ENCODE results near the gene ZBTB7A. TPM values are rescaled to one million over a fixed set of nuclear protein-coding genes. Genes with fewer than 3 reads are reported as not detected.

The ZBTB7A gene
- total RNA-seq, 1 experiment from 2014 or later, result 27.9 TPM

DNA sequence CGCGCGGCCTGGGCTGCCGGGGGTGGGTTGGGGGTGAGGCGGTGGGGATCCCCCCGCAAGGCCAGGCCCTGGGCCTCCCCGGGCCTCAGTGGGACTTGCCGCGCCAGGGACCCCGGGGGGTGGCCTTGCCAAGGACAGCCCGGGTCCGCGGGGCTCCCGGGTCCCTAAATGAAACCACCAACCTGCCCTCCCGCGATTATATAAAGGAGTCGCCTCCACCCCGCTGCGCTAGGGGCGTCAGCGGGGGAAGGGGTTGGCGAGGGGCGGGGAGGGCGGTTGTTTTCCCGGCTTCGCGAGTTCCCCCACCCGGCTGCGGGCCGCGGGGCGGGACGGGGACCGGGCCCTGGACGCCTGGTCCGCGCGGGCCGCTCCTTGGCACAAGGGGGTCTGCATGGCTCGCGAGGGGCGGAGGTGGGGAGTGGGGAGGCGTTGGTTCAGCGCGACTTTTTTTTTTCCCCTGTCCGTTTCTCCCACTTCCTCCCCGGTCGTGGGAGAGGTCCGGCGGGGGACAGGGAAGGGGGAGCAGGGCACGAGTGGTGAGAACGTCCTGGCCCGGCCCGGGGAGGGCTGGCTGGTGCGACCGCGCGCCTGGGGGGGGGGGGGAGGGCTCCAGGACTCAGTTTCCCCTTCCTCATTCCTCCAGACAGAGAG is 822 bp upstream of the ZBTB7A start:
- DNase-seq (ENCODE audit: low spot score), result no peak
- peaks cover 30% of the 10 kb centered on the region for H3K27me3 Mint-ChIP-seq (ENCODE audit: low read depth)
- ATAC-seq, result no peak
- ChIA-PET CTCF (interaction anchor here (1.4 kb wide), 1 partner anchor 80 kb away, joined by 10 read pairs; no protein-coding TSS in a partner anchor), POLR2A (no interaction called here)
- H3K36me3 Mint-ChIP-seq, result no peaks in the 10 kb centered on the region
- no peak for TF ChIP-seq ZNF416 (CRISPR knock-in tag; IDR thresholded peaks at IDR 0.05)
- no peak for TF ChIP-seq GRHL2 (CRISPR knock-in tag; IDR thresholded peaks at IDR 0.05; ENCODE audit: insufficient replicate concordance, severe bottlenecking)
- TF ChIP-seq TP53 (CRISPR knock-in tag; IDR thresholded peaks at IDR 0.05), result no peak
- TF ChIP-seq, protein P1, sequence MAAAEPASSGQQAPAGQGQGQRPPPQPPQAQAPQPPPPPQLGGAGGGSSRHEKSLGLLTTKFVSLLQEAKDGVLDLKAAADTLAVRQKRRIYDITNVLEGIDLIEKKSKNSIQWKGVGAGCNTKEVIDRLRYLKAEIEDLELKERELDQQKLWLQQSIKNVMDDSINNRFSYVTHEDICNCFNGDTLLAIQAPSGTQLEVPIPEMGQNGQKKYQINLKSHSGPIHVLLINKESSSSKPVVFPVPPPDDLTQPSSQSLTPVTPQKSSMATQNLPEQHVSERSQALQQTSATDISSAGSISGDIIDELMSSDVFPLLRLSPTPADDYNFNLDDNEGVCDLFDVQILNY (CRISPR knock-in tag; IDR thresholded peaks at IDR 0.05), result no peak
- TF ChIP-seq, protein P2, sequence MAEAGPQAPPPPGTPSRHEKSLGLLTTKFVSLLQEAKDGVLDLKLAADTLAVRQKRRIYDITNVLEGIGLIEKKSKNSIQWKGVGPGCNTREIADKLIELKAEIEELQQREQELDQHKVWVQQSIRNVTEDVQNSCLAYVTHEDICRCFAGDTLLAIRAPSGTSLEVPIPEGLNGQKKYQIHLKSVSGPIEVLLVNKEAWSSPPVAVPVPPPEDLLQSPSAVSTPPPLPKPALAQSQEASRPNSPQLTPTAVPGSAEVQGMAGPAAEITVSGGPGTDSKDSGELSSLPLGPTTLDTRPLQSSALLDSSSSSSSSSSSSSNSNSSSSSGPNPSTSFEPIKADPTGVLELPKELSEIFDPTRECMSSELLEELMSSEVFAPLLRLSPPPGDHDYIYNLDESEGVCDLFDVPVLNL (CRISPR knock-in tag; IDR thresholded peaks at IDR 0.05; ENCODE audit: borderline replicate concordance, low read depth), result no peak
- TF ChIP-seq, protein P3, sequence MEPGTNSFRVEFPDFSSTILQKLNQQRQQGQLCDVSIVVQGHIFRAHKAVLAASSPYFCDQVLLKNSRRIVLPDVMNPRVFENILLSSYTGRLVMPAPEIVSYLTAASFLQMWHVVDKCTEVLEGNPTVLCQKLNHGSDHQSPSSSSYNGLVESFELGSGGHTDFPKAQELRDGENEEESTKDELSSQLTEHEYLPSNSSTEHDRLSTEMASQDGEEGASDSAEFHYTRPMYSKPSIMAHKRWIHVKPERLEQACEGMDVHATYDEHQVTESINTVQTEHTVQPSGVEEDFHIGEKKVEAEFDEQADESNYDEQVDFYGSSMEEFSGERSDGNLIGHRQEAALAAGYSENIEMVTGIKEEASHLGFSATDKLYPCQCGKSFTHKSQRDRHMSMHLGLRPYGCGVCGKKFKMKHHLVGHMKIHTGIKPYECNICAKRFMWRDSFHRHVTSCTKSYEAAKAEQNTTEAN (CRISPR knock-in tag; IDR thresholded peaks at IDR 0.05), result no peak
- TF ChIP-seq TCF7 (CRISPR knock-in tag; IDR thresholded peaks at IDR 0.05; ENCODE audit: low read depth), result no peak
- no peak for TF ChIP-seq JAZF1 (CRISPR knock-in tag; IDR thresholded peaks at IDR 0.05)
- TF ChIP-seq, protein P4, sequence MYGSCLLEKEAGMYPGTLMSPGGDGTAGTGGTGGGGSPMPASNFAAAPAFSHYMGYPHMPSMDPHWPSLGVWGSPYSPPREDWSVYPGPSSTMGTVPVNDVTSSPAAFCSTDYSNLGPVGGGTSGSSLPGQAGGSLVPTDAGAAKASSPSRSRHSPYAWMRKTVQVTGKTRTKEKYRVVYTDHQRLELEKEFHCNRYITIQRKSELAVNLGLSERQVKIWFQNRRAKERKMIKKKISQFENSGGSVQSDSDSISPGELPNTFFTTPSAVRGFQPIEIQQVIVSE (CRISPR knock-in tag; IDR thresholded peaks at IDR 0.05; ENCODE audit: borderline replicate concordance), result no peak
- TF ChIP-seq, protein P5, sequence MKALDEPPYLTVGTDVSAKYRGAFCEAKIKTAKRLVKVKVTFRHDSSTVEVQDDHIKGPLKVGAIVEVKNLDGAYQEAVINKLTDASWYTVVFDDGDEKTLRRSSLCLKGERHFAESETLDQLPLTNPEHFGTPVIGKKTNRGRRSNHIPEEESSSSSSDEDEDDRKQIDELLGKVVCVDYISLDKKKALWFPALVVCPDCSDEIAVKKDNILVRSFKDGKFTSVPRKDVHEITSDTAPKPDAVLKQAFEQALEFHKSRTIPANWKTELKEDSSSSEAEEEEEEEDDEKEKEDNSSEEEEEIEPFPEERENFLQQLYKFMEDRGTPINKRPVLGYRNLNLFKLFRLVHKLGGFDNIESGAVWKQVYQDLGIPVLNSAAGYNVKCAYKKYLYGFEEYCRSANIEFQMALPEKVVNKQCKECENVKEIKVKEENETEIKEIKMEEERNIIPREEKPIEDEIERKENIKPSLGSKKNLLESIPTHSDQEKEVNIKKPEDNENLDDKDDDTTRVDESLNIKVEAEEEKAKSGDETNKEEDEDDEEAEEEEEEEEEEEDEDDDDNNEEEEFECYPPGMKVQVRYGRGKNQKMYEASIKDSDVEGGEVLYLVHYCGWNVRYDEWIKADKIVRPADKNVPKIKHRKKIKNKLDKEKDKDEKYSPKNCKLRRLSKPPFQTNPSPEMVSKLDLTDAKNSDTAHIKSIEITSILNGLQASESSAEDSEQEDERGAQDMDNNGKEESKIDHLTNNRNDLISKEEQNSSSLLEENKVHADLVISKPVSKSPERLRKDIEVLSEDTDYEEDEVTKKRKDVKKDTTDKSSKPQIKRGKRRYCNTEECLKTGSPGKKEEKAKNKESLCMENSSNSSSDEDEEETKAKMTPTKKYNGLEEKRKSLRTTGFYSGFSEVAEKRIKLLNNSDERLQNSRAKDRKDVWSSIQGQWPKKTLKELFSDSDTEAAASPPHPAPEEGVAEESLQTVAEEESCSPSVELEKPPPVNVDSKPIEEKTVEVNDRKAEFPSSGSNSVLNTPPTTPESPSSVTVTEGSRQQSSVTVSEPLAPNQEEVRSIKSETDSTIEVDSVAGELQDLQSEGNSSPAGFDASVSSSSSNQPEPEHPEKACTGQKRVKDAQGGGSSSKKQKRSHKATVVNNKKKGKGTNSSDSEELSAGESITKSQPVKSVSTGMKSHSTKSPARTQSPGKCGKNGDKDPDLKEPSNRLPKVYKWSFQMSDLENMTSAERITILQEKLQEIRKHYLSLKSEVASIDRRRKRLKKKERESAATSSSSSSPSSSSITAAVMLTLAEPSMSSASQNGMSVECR (CRISPR knock-in tag; IDR thresholded peaks at IDR 0.05; ENCODE audit: borderline replicate concordance), result no peak
- TF ChIP-seq, protein P6, sequence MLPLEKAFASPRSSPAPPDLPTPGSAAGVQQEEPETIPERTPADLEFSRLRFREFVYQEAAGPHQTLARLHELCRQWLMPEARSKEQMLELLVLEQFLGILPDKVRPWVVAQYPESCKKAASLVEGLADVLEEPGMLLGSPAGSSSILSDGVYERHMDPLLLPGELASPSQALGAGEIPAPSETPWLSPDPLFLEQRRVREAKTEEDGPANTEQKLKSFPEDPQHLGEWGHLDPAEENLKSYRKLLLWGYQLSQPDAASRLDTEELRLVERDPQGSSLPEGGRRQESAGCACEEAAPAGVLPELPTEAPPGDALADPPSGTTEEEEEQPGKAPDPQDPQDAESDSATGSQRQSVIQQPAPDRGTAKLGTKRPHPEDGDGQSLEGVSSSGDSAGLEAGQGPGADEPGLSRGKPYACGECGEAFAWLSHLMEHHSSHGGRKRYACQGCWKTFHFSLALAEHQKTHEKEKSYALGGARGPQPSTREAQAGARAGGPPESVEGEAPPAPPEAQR (CRISPR knock-in tag; IDR thresholded peaks at IDR 0.05), result no peak
- TF ChIP-seq NR1H2 (CRISPR knock-in tag; IDR thresholded peaks at IDR 0.05), result no peak
- TF ChIP-seq ETV6 (CRISPR knock-in tag; IDR thresholded peaks at IDR 0.05), result no peak
- no peak for TF ChIP-seq ZNF232 (CRISPR knock-in tag; IDR thresholded peaks at IDR 0.05)
- H3K4me3 Mint-ChIP-seq, result peak overlapping the region; percentile 64
- no peaks in the 10 kb centered on the region for H3K9me3 Mint-ChIP-seq
- H3K27ac Mint-ChIP-seq, result no peak overlapping the region
- peaks cover 19% of the 10 kb centered on the region for H3K4me1 Mint-ChIP-seq
